Tibial artery (tissue), 4 donors: ENCODE measurements around the gene RNPS1.

Experiments used
- DNase-seq, 2 donors: peaks; one replicate each; pipeline ENCODE4 v3.0.0-alpha.2; 2019
- H3K27ac ChIP-seq, 2 donors: fragments of 200-600 bp; sonication (generic) in 1 of 2; 1 replicate in 1 of 2; 2 replicates in 1 of 2; pipeline ENCODE4 v1.5.1; 2018 to 2019; ENCODE audit warnings: mild to moderate bottlenecking in 1 of 2
- H3K27me3 ChIP-seq, 2 donors: fragments of 200-600 bp; sonication (generic) in 1 of 2; one replicate each; pipeline versions ENCODE4 v1.5.1 to v1.6.0; 2016 to 2019
- H3K36me3 ChIP-seq, 3 donors: fragments of 200-600 bp; sonication (generic) in 2 of 3; one replicate each; pipeline ENCODE4 v1.5.1; 2016 to 2019; ENCODE audit warnings: mild to moderate bottlenecking in 2 of 3
- H3K4me1 ChIP-seq, 4 donors: fragments of 200-600 bp; sonication (generic) in 2 of 4; 1 replicate in 3 of 4; 2 replicates in 1 of 4; pipeline ENCODE4 v1.5.1; 2016 to 2019
- H3K4me3 ChIP-seq, 2 donors: fragments of 200-600 bp; sonication (generic) in 1 of 2; 1 replicate in 1 of 2; 2 replicates in 1 of 2; pipeline ENCODE4 v1.5.1; 2018 to 2019; ENCODE audit warnings: mild to moderate bottlenecking in 2 of 2
- H3K9me3 ChIP-seq, 3 donors: fragments of 200-600 bp; sonication (generic) in 1 of 3; one replicate each; pipeline ENCODE4 v1.5.1; 2016 to 2019
- intact Hi-C: fragments of 100-400 bp; cut with DNase I; formaldehyde crosslinking; loops from one replicate; pipeline ENCODE4 v1.15.0; 2023; ENCODE audit warnings: low total_unique reads
- TF ChIP-seq, protein P1 (sequence below), 2 experiments: fragments of 200-600 bp in 1 of 2; fragments of 450-650 bp in 1 of 2; IDR thresholded peaks; one replicate each; pipeline ENCODE4 v1.5.1; 2017 to 2019; ENCODE audit warnings: antibody characterized with exemption in 2 of 2, mild to moderate bottlenecking in 1 of 2, moderate library complexity in 1 of 2

The RNPS1 gene

DNA sequence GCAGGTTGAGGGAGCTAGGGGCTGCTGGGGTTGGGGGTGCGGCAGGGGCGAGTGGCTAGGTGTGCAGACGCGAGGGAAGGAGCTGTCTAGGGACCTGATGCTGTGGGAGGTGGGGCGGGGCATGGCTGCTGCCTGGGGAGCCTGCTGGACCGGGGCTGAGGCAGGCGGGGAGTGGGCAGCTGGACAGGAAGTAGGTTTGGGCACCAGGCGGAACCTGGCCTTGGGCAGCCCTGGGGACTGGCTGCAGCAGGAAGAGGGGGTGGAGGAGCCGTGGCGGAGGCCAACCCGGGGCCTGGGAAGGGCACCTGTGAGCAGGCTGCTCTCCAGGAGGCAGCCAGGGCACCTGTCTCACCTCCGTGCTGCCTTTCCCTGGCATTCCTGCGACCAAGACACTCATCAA lies 37.5 kb downstream of the RNPS1 start:
- Histone ChIP-seq H3K27me3 (no peaks in the 10 kb centered on the region), H3K36me3 (peaks cover 68 to 77% (median 76%) of the 10 kb centered on the region in 3 donors), H3K27ac (no peak overlapping the region), H3K9me3 (no peaks in the 10 kb centered on the region), H3K4me3 (no peak overlapping the region), H3K4me1 (peaks cover 0 to 14% (median 6%) of the 10 kb centered on the region in 4 donors)
- TF ChIP-seq, protein P1, sequence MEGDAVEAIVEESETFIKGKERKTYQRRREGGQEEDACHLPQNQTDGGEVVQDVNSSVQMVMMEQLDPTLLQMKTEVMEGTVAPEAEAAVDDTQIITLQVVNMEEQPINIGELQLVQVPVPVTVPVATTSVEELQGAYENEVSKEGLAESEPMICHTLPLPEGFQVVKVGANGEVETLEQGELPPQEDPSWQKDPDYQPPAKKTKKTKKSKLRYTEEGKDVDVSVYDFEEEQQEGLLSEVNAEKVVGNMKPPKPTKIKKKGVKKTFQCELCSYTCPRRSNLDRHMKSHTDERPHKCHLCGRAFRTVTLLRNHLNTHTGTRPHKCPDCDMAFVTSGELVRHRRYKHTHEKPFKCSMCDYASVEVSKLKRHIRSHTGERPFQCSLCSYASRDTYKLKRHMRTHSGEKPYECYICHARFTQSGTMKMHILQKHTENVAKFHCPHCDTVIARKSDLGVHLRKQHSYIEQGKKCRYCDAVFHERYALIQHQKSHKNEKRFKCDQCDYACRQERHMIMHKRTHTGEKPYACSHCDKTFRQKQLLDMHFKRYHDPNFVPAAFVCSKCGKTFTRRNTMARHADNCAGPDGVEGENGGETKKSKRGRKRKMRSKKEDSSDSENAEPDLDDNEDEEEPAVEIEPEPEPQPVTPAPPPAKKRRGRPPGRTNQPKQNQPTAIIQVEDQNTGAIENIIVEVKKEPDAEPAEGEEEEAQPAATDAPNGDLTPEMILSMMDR (IDR thresholded peaks at IDR 0.05), result no peak
- DNase-seq, result no peak
- intact Hi-C loops, result no loop called here

GRCh38 chr16:2229632-2230250 lies 38.2 kb downstream of the RNPS1 start:
- no peak overlapping the region for H3K4me3 ChIP-seq
- no peak overlapping the region for H3K27ac ChIP-seq
- H3K27me3 ChIP-seq, result no peaks in the 10 kb centered on the region
- intact Hi-C loops, result loop anchor here (10.0 kb wide), 1 partner anchor 1495 kb away; no protein-coding TSS in a partner anchor
- H3K4me1 ChIP-seq, result peaks cover 0 to 20% (median 12%) of the 10 kb centered on the region in 4 donors
- DNase-seq, result no peak
- TF ChIP-seq, protein P1 (IDR thresholded peaks at IDR 0.05), result no peak
- no peaks in the 10 kb centered on the region for H3K9me3 ChIP-seq
- H3K36me3 ChIP-seq, result peaks cover 61 to 70% (median 70%) of the 10 kb centered on the region in 3 donors

DNA sequence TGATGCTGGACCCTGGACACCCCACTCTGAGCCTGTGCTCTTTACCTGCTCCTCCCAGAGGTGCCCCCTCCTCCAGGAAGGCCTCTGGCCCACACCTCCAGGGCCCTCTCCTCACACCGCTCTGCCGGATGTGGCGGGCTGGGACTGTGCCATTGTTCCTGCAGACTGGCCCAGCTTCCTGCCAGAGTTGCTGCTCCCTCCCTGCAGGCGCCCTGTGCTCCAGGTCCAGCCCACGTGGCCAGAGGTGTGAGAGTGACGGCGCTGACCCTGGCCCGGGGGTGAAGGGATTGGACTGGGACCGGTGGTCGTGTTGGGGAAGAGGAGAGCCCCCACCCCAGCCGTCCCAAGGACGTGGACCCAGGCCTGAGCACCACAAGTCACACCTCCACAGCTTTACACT lies 38.8 kb downstream of the RNPS1 start:
- peaks cover 55 to 64% (median 64%) of the 10 kb centered on the region in 3 donors for H3K36me3 ChIP-seq
- intact Hi-C loops, result loop anchor here (10.0 kb wide), 1 partner anchor 1494 kb away; no protein-coding TSS in a partner anchor
- DNase-seq, result no peak
- H3K27me3 ChIP-seq, result no peaks in the 10 kb centered on the region
- no peak overlapping the region for H3K27ac ChIP-seq
- no peak overlapping the region for H3K4me3 ChIP-seq
- peaks cover 0 to 27% (median 18%) of the 10 kb centered on the region in 4 donors for H3K4me1 ChIP-seq
- H3K9me3 ChIP-seq, result no peaks in the 10 kb centered on the region
- TF ChIP-seq, protein P1 (IDR thresholded peaks at IDR 0.05), result no peak

GRCh38 chr16:2228161-2228824 lies 39.6 kb downstream of the RNPS1 start:
- no peak overlapping the region for H3K27ac ChIP-seq
- intact Hi-C loops, result loop anchor here (10.0 kb wide), 1 partner anchor 1493 kb away; no protein-coding TSS in a partner anchor
- H3K4me1 ChIP-seq, result peaks cover 0 to 29% (median 19%) of the 10 kb centered on the region in 4 donors
- DNase-seq, result no peak
- no peaks in the 10 kb centered on the region for H3K9me3 ChIP-seq
- H3K27me3 ChIP-seq, result no peaks in the 10 kb centered on the region
- H3K4me3 ChIP-seq, result no peak overlapping the region
- H3K36me3 ChIP-seq, result peaks cover 47 to 56% (median 56%) of the 10 kb centered on the region in 3 donors
- TF ChIP-seq, protein P1 (IDR thresholded peaks at IDR 0.05), result no peak

- intact Hi-C loops, result loop anchor here (10.0 kb wide), 1 partner anchor 1492 kb away; no protein-coding TSS in a partner anchor
- no peaks in the 10 kb centered on the region for H3K9me3 ChIP-seq
- peaks cover 0 to 33% (median 19%) of the 10 kb centered on the region in 4 donors for H3K4me1 ChIP-seq
- H3K36me3 ChIP-seq, result peaks cover 33 to 42% (median 42%) of the 10 kb centered on the region in 3 donors
- no peak overlapping the region for H3K27ac ChIP-seq
- H3K4me3 ChIP-seq, result no peak overlapping the region
- no peaks in the 10 kb centered on the region for H3K27me3 ChIP-seq
- TF ChIP-seq, protein P1 (IDR thresholded peaks at IDR 0.05), result no peak
- DNase-seq, result no peak
Observed at GRCh38 chr16:2226918-2227317, 41.0 kb downstream of the RNPS1 start.
